ENCODE data around the gene B3GLCT.

Gene B3GLCT

GRCh38 chr13:31199849-31200636 is at the start of gene B3GLCT:
Gene B3GLCT (plus strand): TSS chr13:31199975. CDS start chr13:31200085, 110 bp downstream.
- Mint-ChIP-seq H3K4me1 (peaks cover 25% of the 10 kb centered on the region), H3K36me3 (peaks cover 1% of the 10 kb centered on the region), H3K9me3 (no peaks in the 10 kb centered on the region), H3K27ac (peak within 1 kb of the TSS; percentile 91), H3K27me3 (no peaks in the 10 kb centered on the region), H3K4me3 (peak within 1 kb of the TSS; percentile 85)

GRCh38 chr13:31150315-31150985 is 49.3 kb upstream of the B3GLCT start:
- Mint-ChIP-seq H3K36me3 (peaks cover 35% of the 10 kb centered on the region), H3K27me3 (no peaks in the 10 kb centered on the region), H3K4me3 (no peak overlapping the region), H3K9me3 (no peaks in the 10 kb centered on the region), H3K27ac (no peak overlapping the region), H3K4me1 (peaks cover 37% of the 10 kb centered on the region)

GRCh38 chr13:31151837-31152236 is 47.9 kb upstream of the B3GLCT start:
- H3K4me1 Mint-ChIP-seq = peaks cover 35% of the 10 kb centered on the region
- no peaks in the 10 kb centered on the region for H3K27me3 Mint-ChIP-seq
- H3K36me3 Mint-ChIP-seq = peaks cover 33% of the 10 kb centered on the region
- no peak overlapping the region for H3K4me3 Mint-ChIP-seq
- H3K27ac Mint-ChIP-seq = no peak overlapping the region
- no peaks in the 10 kb centered on the region for H3K9me3 Mint-ChIP-seq

GRCh38 chr13:31154939-31155338 is 44.8 kb upstream of the B3GLCT start:
- Mint-ChIP-seq H3K9me3 (no peaks in the 10 kb centered on the region), H3K36me3 (peaks cover 31% of the 10 kb centered on the region), H3K27me3 (no peaks in the 10 kb centered on the region), H3K27ac (no peak overlapping the region), H3K4me1 (peaks cover 54% of the 10 kb centered on the region), H3K4me3 (no peak overlapping the region)

- peaks cover 58% of the 10 kb centered on the region for H3K4me1 Mint-ChIP-seq
- peaks cover 17% of the 10 kb centered on the region for H3K36me3 Mint-ChIP-seq
- peak overlapping the region; percentile 95 for H3K4me3 Mint-ChIP-seq
- peak overlapping the region; percentile 43 for H3K27ac Mint-ChIP-seq
- H3K9me3 Mint-ChIP-seq = no peaks in the 10 kb centered on the region
- no peaks in the 10 kb centered on the region for H3K27me3 Mint-ChIP-seq
These were observed 40.5 kb upstream of the B3GLCT start for GRCh38 chr13:31159306-31159705.

- peaks cover 10% of the 10 kb centered on the region for H3K36me3 Mint-ChIP-seq
- peaks cover 50% of the 10 kb centered on the region for H3K4me1 Mint-ChIP-seq
- H3K4me3 Mint-ChIP-seq = peak overlapping the region; percentile 95
These were observed 38.8 kb upstream of the B3GLCT start for GRCh38 chr13:31160857-31161556.

GRCh38 chr13:31161557-31162150 is 38.1 kb upstream of the B3GLCT start, which contains the start of gene HSPH1:
Gene HSPH1 (minus strand): TSS chr13:31161904. CDS start chr13:31161582, 322 bp downstream.
- H3K27ac Mint-ChIP-seq = peak within 1 kb of the TSS; percentile 99
- peaks cover 10% of the 10 kb centered on the region for H3K36me3 Mint-ChIP-seq
- H3K4me1 Mint-ChIP-seq = peaks cover 50% of the 10 kb centered on the region
- no peaks in the 10 kb centered on the region for H3K27me3 Mint-ChIP-seq
- H3K4me3 Mint-ChIP-seq = peak within 1 kb of the TSS; percentile 95
- no peaks in the 10 kb centered on the region for H3K9me3 Mint-ChIP-seq

More at GRCh38 chr13:31160857-31161556, 38.8 kb upstream of the B3GLCT start:
- Mint-ChIP-seq H3K9me3 (no peaks in the 10 kb centered on the region), H3K27ac (peak overlapping the region; percentile 99), H3K27me3 (no peaks in the 10 kb centered on the region)

GRCh38 chr13:31162151-31163008 is 37.4 kb upstream of the B3GLCT start:
- peak overlapping the region; percentile 99 for H3K27ac Mint-ChIP-seq
- peaks cover 8% of the 10 kb centered on the region for H3K36me3 Mint-ChIP-seq
- H3K4me3 Mint-ChIP-seq = peak overlapping the region; percentile 95
- H3K27me3 Mint-ChIP-seq = no peaks in the 10 kb centered on the region
- H3K4me1 Mint-ChIP-seq = peaks cover 46% of the 10 kb centered on the region
- no peaks in the 10 kb centered on the region for H3K9me3 Mint-ChIP-seq

- Mint-ChIP-seq H3K36me3 (no peaks in the 10 kb centered on the region), H3K27me3 (no peaks in the 10 kb centered on the region), H3K4me3 (no peak overlapping the region), H3K4me1 (peaks cover 17% of the 10 kb centered on the region), H3K27ac (no peak overlapping the region), H3K9me3 (no peaks in the 10 kb centered on the region)
These were observed 33.2 kb upstream of the B3GLCT start for GRCh38 chr13:31166591-31166990.

- Mint-ChIP-seq H3K27me3 (no peaks in the 10 kb centered on the region), H3K36me3 (no peaks in the 10 kb centered on the region), H3K9me3 (no peaks in the 10 kb centered on the region), H3K4me1 (peaks cover 14% of the 10 kb centered on the region), H3K27ac (no peak overlapping the region), H3K4me3 (no peak overlapping the region)
These were observed 32.3 kb upstream of the B3GLCT start for GRCh38 chr13:31167490-31167889.

- Mint-ChIP-seq H3K4me1 (peaks cover 8% of the 10 kb centered on the region), H3K9me3 (no peaks in the 10 kb centered on the region), H3K27ac (no peak overlapping the region), H3K4me3 (no peak overlapping the region), H3K27me3 (peaks cover 3% of the 10 kb centered on the region), H3K36me3 (no peaks in the 10 kb centered on the region)
These were observed 31.6 kb upstream of the B3GLCT start for GRCh38 chr13:31168166-31168565.

- Mint-ChIP-seq H3K9me3 (no peaks in the 10 kb centered on the region), H3K27ac (no peak overlapping the region), H3K4me3 (no peak overlapping the region), H3K27me3 (peaks cover 4% of the 10 kb centered on the region), H3K4me1 (peaks cover 2% of the 10 kb centered on the region), H3K36me3 (no peaks in the 10 kb centered on the region)
These were observed 31.0 kb upstream of the B3GLCT start for GRCh38 chr13:31168736-31169135.

- no peaks in the 10 kb centered on the region for H3K9me3 Mint-ChIP-seq
- peaks cover 8% of the 10 kb centered on the region for H3K27me3 Mint-ChIP-seq
- no peak overlapping the region for H3K27ac Mint-ChIP-seq
- no peaks in the 10 kb centered on the region for H3K4me1 Mint-ChIP-seq
- H3K36me3 Mint-ChIP-seq = no peaks in the 10 kb centered on the region
- no peak overlapping the region for H3K4me3 Mint-ChIP-seq
These were observed 27.8 kb upstream of the B3GLCT start for GRCh38 chr13:31172001-31172400.

- no peaks in the 10 kb centered on the region for H3K4me1 Mint-ChIP-seq
- H3K4me3 Mint-ChIP-seq = no peak overlapping the region
- H3K27me3 Mint-ChIP-seq = peaks cover 8% of the 10 kb centered on the region
- no peaks in the 10 kb centered on the region for H3K9me3 Mint-ChIP-seq
- no peak overlapping the region for H3K27ac Mint-ChIP-seq
- no peaks in the 10 kb centered on the region for H3K36me3 Mint-ChIP-seq
These were observed 27.2 kb upstream of the B3GLCT start for GRCh38 chr13:31172535-31172934.

GRCh38 chr13:31174018-31174417 is 25.8 kb upstream of the B3GLCT start:
- Mint-ChIP-seq H3K36me3 (no peaks in the 10 kb centered on the region), H3K9me3 (no peaks in the 10 kb centered on the region), H3K4me3 (no peak overlapping the region), H3K27me3 (peaks cover 8% of the 10 kb centered on the region), H3K27ac (no peak overlapping the region), H3K4me1 (peaks cover 4% of the 10 kb centered on the region)
